GM19395 (cell line): ENCODE measurements around the gene RARS1.
"Not testable (repeated sequence)": the region's sequence is repeated elsewhere in the genome, so short reads cannot be mapped to it uniquely, and the experiment has no call there.

ENCODE experiments used
- ATAC-seq: cut with Tn5 transposase; IDR thresholded peaks from one replicate; pipeline ENCODE4 v1.9.1; 2021; ENCODE audit warnings: mild to moderate bottlenecking, moderate library complexity; ENCODE audit not compliant: unreplicated experiment

The RARS1 gene

GRCh38 chr5:168480601-168481000 is 5.7 kb upstream of the RARS1 start:
- ATAC-seq, result no peak

- ATAC-seq, result peak; percentile 95
Observed at GRCh38 chr5:168481330-168481788, 4.9 kb upstream of the RARS1 start.

- no peak for ATAC-seq
Observed at GRCh38 chr5:168482361-168482760, 3.9 kb upstream of the RARS1 start.

- ATAC-seq, result no peak
Observed at GRCh38 chr5:168489059-168489458, 2.8 kb downstream of the RARS1 start.

GRCh38 chr5:168494057-168494555 is 7.8 kb downstream of the RARS1 start:
- ATAC-seq, result no peak

GRCh38 chr5:168502563-168503237 is 16.4 kb downstream of the RARS1 start:
- no peak for ATAC-seq

- no peak for ATAC-seq
Observed at GRCh38 chr5:168513861-168514428, 27.7 kb downstream of the RARS1 start.

- no peak for ATAC-seq
Observed at GRCh38 chr5:168525856-168526255, 39.6 kb downstream of the RARS1 start.

GRCh38 chr5:168527756-168528295 is 41.6 kb downstream of the RARS1 start:
- ATAC-seq, result no peak

GRCh38 chr5:168528521-168529373 is 42.5 kb downstream of the RARS1 start, which contains the start of gene FBLL1:
TSS of gene FBLL1 (plus strand) at chr5:168529305. CDS start at chr5:168529505, 200 bp downstream.
- ATAC-seq, result no peak

GRCh38 chr5:168529374-168530234 is 43.3 kb downstream of the RARS1 start:
- no peak for ATAC-seq

- ATAC-seq, result no peak
Observed at GRCh38 chr5:168530621-168531150, 44.4 kb downstream of the RARS1 start.

GRCh38 chr5:168531191-168531590 is 44.9 kb downstream of the RARS1 start:
- ATAC-seq, result no peak

GRCh38 chr5:168531987-168532864 is 46.0 kb downstream of the RARS1 start:
- ATAC-seq, result no peak

- ATAC-seq, result not testable (repeated sequence)
Observed at GRCh38 chr5:168534351-168534750, 48.1 kb downstream of the RARS1 start.

- no peak for ATAC-seq
Observed at GRCh38 chr5:168537176-168537575, 50.9 kb downstream of the RARS1 start.

GRCh38 chr5:168549554-168549953 is 63.3 kb downstream of the RARS1 start:
- ATAC-seq, result no peak

- ATAC-seq, result no peak
Observed at GRCh38 chr5:168550656-168551055, 64.4 kb downstream of the RARS1 start.

GRCh38 chr5:168552146-168552545 is 65.9 kb downstream of the RARS1 start:
- no peak for ATAC-seq
